Ramos (cell line): Measurements from ENCODE around the gene DPY19L2.
"Not testable (repeated sequence)": the region's sequence is repeated elsewhere in the genome, so short reads cannot be mapped to it uniquely, and the experiment has no call there.

Experiments
- in situ Hi-C: fragments of 300-500 bp; cut with MboI; formaldehyde crosslinking; loops from one replicate; pipeline ENCODE4 v1.14.3; 2022; ENCODE audit warnings: low sequenced_read_pairs; ENCODE audit not compliant: unreplicated experiment

Gene DPY19L2

GRCh38 chr12:63545298-63545916 lies 122.9 kb downstream of the DPY19L2 start:
- in situ Hi-C loops = not testable (repeated sequence)

- in situ Hi-C loops = not testable (repeated sequence)
Observed at GRCh38 chr12:63538656-63539055, 129.6 kb downstream of the DPY19L2 start.

- in situ Hi-C loops = not testable (repeated sequence)
Observed at GRCh38 chr12:63537838-63538237, 130.5 kb downstream of the DPY19L2 start.

GRCh38 chr12:63529641-63530040 lies 138.7 kb downstream of the DPY19L2 start:
- in situ Hi-C loops = not testable (repeated sequence)

GRCh38 chr12:63525831-63526230 lies 142.5 kb downstream of the DPY19L2 start:
- in situ Hi-C loops = no loop called here

GRCh38 chr12:63521706-63522105 lies 146.6 kb downstream of the DPY19L2 start:
- in situ Hi-C loops = no loop called here
